Pons (tissue), 1 donor: ENCODE results near the gene SYT12.

ENCODE experiments used
- DNase-seq: peaks from one replicate; pipeline ENCODE4 v3.0.0-alpha.2; 2016; ENCODE audit warnings: low spot score

The SYT12 gene

GRCh38 chr11:67030976-67031375, 8.0 kb downstream of the SYT12 start:
- no peak for DNase-seq

GRCh38 chr11:67031791-67032561, 9.0 kb downstream of the SYT12 start:
- DNase-seq, result no peak

GRCh38 chr11:67032830-67033551, 10.1 kb downstream of the SYT12 start:
- no peak for DNase-seq

GRCh38 chr11:67033661-67034166, 10.8 kb downstream of the SYT12 start:
- peak; percentile 62 for DNase-seq

- DNase-seq, result no peak
These were observed 11.4 kb downstream of the SYT12 start for GRCh38 chr11:67034350-67034749.

GRCh38 chr11:67040147-67040546, 17.2 kb downstream of the SYT12 start:
- no peak for DNase-seq

GRCh38 chr11:67041602-67042001, 18.7 kb downstream of the SYT12 start:
- no peak for DNase-seq

- no peak for DNase-seq
These were observed 20.8 kb downstream of the SYT12 start for GRCh38 chr11:67043572-67044349.

GRCh38 chr11:67044496-67044895, 21.6 kb downstream of the SYT12 start:
- DNase-seq, result no peak

- no peak for DNase-seq
These were observed 22.4 kb downstream of the SYT12 start for GRCh38 chr11:67045314-67045713.

GRCh38 chr11:67048515-67049130, 25.7 kb downstream of the SYT12 start:
- DNase-seq, result no peak

- no peak for DNase-seq
These were observed 27.2 kb downstream of the SYT12 start for GRCh38 chr11:67050139-67050538.

GRCh38 chr11:67051180-67051893, 28.4 kb downstream of the SYT12 start:
- no peak for DNase-seq

GRCh38 chr11:67051945-67052488, 29.1 kb downstream of the SYT12 start:
- no peak for DNase-seq

GRCh38 chr11:67052891-67053290, 30.0 kb downstream of the SYT12 start:
- DNase-seq, result no peak

- peak; percentile 26 for DNase-seq
These were observed 31.0 kb downstream of the SYT12 start for GRCh38 chr11:67053896-67054329.

- DNase-seq, result no peak
These were observed 31.5 kb downstream of the SYT12 start for GRCh38 chr11:67054346-67054835.

- no peak for DNase-seq
These were observed 32.0 kb downstream of the SYT12 start for GRCh38 chr11:67054836-67055523.

GRCh38 chr11:67055812-67056211, 32.9 kb downstream of the SYT12 start:
- no peak for DNase-seq
